GM23338 (cell line): Measurements from ENCODE around the gene ADCYAP1R1. TPM values are rescaled to one million over a fixed set of nuclear protein-coding genes. Genes with fewer than 3 reads are reported as not detected.
A peak's percentile ranks its signal among the peaks of the same experiment; 100 is the strongest.

ENCODE experiments used
- ATAC-seq: fragments of 200-7000 bp; cut with Tn5 transposase; 3 replicates; pipeline ENCODE4 v1.9.1; 2020
- DNase-seq: peaks from one replicate; pipeline ENCODE4 v3.0.0-alpha.2; 2015; ENCODE audit warnings: low spot score
- H2AFZ ChIP-seq: fragments of 200-600 bp; sonication (generic); 2 replicates; pipeline ENCODE4 v1.8.0; 2016; ENCODE audit warnings: antibody characterized with exemption, mild to moderate bottlenecking, moderate library complexity
- H3F3A ChIP-seq: fragments of 200-600 bp; sonication (generic); replicated peaks from 2 replicates; pipeline ENCODE4 v1.8.0; 2017; ENCODE audit warnings: antibody characterized with exemption, mixed run types, low read depth
- H3K27ac ChIP-seq: fragments of 200-600 bp; sonication (generic); 2 replicates; pipeline ENCODE4 v1.6.1; 2016; ENCODE audit warnings: low read depth
- H3K27me3 ChIP-seq: fragments of 200-600 bp; sonication (generic); 2 replicates; pipeline ENCODE4 v1.8.0; 2016; ENCODE audit warnings: mild to moderate bottlenecking, mixed run types, moderate library complexity; ENCODE audit not compliant: insufficient read depth
- H3K36me3 ChIP-seq: fragments of 200-600 bp; sonication (generic); 2 replicates; pipeline ENCODE4 v1.8.0; 2016; ENCODE audit warnings: mild to moderate bottlenecking; ENCODE audit not compliant: insufficient read depth
- H3K4me1 ChIP-seq: fragments of 200-600 bp; sonication (generic); 2 replicates; pipeline ENCODE4 v1.8.0; 2016; ENCODE audit warnings: mild to moderate bottlenecking, moderate library complexity; ENCODE audit not compliant: insufficient read depth
- H3K4me2 ChIP-seq: fragments of 200-600 bp; sonication (generic); 2 replicates; pipeline ENCODE4 v1.7.1; 2017; ENCODE audit warnings: mixed run types
- H3K4me3 ChIP-seq: fragments of 200-600 bp; sonication (generic); 2 replicates; pipeline ENCODE4 v1.6.1; 2016; ENCODE audit warnings: mixed run types
- H3K79me2 ChIP-seq: fragments of 200-600 bp; sonication (generic); replicated peaks from 2 replicates; pipeline ENCODE4 v1.8.0; 2017; ENCODE audit warnings: mild to moderate bottlenecking; ENCODE audit not compliant: insufficient read depth
- H3K9me2 ChIP-seq: fragments of 200-600 bp; sonication (generic); 2 replicates; pipeline ENCODE4 v1.8.0; 2017; ENCODE audit not compliant: insufficient read depth
- H4K20me1 ChIP-seq: fragments of 200-600 bp; sonication (generic); replicated peaks from 2 replicates; pipeline ENCODE4 v1.8.0; 2017; ENCODE audit warnings: mild to moderate bottlenecking; ENCODE audit not compliant: insufficient read depth
- H3K27ac Mint-ChIP-seq: 2 replicates; pipeline ENCODE4 v1.8.0; 2020; ENCODE audit warnings: inconsistent platforms, mild to moderate bottlenecking, moderate library complexity, mixed read lengths
- H3K27me3 Mint-ChIP-seq: 3 replicates; pipeline ENCODE4 v1.8.0; 2022; ENCODE audit warnings: low read depth, mild to moderate bottlenecking, moderate library complexity, mixed read lengths, inconsistent platforms; ENCODE audit not compliant: insufficient read depth, poor library complexity
- H3K36me3 Mint-ChIP-seq: 3 replicates; pipeline ENCODE4 v1.8.0; 2021; ENCODE audit warnings: low read depth, mild to moderate bottlenecking, inconsistent platforms, moderate library complexity, mixed read lengths
- H3K4me1 Mint-ChIP-seq: 3 replicates; pipeline ENCODE4 v1.8.0; 2020; ENCODE audit warnings: mild to moderate bottlenecking, inconsistent platforms, mixed read lengths
- H3K4me3 Mint-ChIP-seq: 3 replicates; pipeline ENCODE4 v1.8.0; 2021; ENCODE audit warnings: moderate library complexity, mild to moderate bottlenecking, inconsistent platforms, mixed read lengths
- H3K9me3 Mint-ChIP-seq: 3 replicates; pipeline ENCODE4 v1.8.0; 2020; ENCODE audit warnings: moderate library complexity, mild to moderate bottlenecking, inconsistent platforms, mixed read lengths
- CTCF ChIP-seq, 2 experiments: fragments of 200-600 bp in 1 of 2; sonication (generic) in 1 of 2; conservative IDR thresholded peaks; 2 replicates each; pipeline versions ENCODE4 v1.5.1 to v1.6.1; 2016 to 2017; ENCODE audit warnings: antibody characterized with exemption in 2 of 2, low read depth in 2 of 2, mild to moderate bottlenecking in 2 of 2, moderate library complexity in 1 of 2
- EZH2 ChIP-seq: fragments of 200-600 bp; sonication (generic); IDR thresholded peaks from one replicate; pipeline ENCODE4 v1.8.0; 2017; ENCODE audit warnings: antibody characterized with exemption, mild to moderate bottlenecking, low read depth; ENCODE audit not compliant: unreplicated experiment
- NANOG ChIP-seq: IDR thresholded peaks from 2 replicates; pipeline ENCODE4 v1.6.1; 2016; ENCODE audit warnings: antibody characterized with exemption, borderline replicate concordance
- POLR2AphosphoS5 ChIP-seq: IDR thresholded peaks from 2 replicates; pipeline ENCODE4 v1.6.1; 2016; ENCODE audit warnings: antibody characterized with exemption, low read depth
- ZNF114 ChIP-seq: fragments of 250-450 bp; sonication (Bioruptor Pico); IDR thresholded peaks from 2 replicates; pipeline ENCODE4 v1.5.0; 2020; ENCODE audit warnings: mild to moderate bottlenecking, moderate library complexity
- ZNF462 ChIP-seq: fragments of 250-450 bp; sonication (Bioruptor Pico); IDR thresholded peaks from 2 replicates; pipeline ENCODE4 v1.5.0; 2020; ENCODE audit warnings: mild to moderate bottlenecking, moderate library complexity
- polyA plus RNA-seq: library from polyadenylated mRNA; unstranded; fragments of >200 nt; fragmentation: Nextera tagmentation; extraction: Ambion mirVana; gene quantifications from 2 replicates; pipeline ENCODE4 v1.2.1, GENCODE V29; 2016
- total RNA-seq: library from RNA; depleted of rRNA; stranded (reverse); fragments of >200 nt; shearing (Covaris generic); gene quantifications from 2 replicates; pipeline ENCODE4 v1.2.3, GENCODE V29; 2014
- TF ChIP-seq, protein P1 (sequence below): IDR thresholded peaks from one replicate; pipeline ENCODE4 v1.6.1; 2018; ENCODE audit warnings: antibody characterized with exemption; ENCODE audit not compliant: unreplicated experiment

ADCYAP1R1 gene
- total and polyA plus RNA-seq, 2 experiments from 2014 or later, result 1.8 to 10.6 TPM

DNA sequence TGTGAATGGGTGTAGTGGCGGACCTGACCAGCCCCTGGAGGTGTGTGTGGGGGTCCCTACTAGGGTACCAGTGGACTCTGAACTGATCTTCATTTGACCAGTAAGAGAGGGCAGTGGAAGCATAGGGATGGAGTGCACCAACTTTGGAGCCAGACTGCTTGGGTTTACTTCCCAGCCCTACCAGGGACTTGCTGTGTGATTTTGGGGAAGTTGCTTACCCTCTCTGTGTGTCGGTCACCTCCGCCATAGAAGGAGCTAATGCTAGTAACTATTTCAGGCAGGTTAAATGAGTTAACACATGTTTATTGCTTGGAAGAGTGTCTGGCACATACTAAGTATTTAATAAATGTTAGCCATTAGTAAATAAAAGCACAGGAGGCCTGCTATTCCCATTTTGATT lies 6.6 kb downstream of the ADCYAP1R1 start (continued):
- TF ChIP-seq ZNF462 (CRISPR knock-in tag) (no peak), ZNF114 (CRISPR knock-in tag) (no peak), POLR2AphosphoS5 (no peak), NANOG (no peak)
- TF ChIP-seq, protein P1, sequence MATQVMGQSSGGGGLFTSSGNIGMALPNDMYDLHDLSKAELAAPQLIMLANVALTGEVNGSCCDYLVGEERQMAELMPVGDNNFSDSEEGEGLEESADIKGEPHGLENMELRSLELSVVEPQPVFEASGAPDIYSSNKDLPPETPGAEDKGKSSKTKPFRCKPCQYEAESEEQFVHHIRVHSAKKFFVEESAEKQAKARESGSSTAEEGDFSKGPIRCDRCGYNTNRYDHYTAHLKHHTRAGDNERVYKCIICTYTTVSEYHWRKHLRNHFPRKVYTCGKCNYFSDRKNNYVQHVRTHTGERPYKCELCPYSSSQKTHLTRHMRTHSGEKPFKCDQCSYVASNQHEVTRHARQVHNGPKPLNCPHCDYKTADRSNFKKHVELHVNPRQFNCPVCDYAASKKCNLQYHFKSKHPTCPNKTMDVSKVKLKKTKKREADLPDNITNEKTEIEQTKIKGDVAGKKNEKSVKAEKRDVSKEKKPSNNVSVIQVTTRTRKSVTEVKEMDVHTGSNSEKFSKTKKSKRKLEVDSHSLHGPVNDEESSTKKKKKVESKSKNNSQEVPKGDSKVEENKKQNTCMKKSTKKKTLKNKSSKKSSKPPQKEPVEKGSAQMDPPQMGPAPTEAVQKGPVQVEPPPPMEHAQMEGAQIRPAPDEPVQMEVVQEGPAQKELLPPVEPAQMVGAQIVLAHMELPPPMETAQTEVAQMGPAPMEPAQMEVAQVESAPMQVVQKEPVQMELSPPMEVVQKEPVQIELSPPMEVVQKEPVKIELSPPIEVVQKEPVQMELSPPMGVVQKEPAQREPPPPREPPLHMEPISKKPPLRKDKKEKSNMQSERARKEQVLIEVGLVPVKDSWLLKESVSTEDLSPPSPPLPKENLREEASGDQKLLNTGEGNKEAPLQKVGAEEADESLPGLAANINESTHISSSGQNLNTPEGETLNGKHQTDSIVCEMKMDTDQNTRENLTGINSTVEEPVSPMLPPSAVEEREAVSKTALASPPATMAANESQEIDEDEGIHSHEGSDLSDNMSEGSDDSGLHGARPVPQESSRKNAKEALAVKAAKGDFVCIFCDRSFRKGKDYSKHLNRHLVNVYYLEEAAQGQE, result no peak

- no peak overlapping the region for H3K4me3 ChIP-seq
- no peak for TF ChIP-seq ZNF114 (CRISPR knock-in tag)
- TF ChIP-seq, protein P1, result no peak
- TF ChIP-seq EZH2, result no peak
- peak; percentile 57 to 82 for TF ChIP-seq CTCF (conservative IDR thresholded peaks at IDR 0.05; ENCODE audit: low read depth in 2 of 2)
- no peak for TF ChIP-seq POLR2AphosphoS5
- H3K36me3 ChIP-seq, result no peaks in the 10 kb centered on the region
- no peaks in the 10 kb centered on the region for H3K79me2 ChIP-seq
- no peaks in the 10 kb centered on the region for H3K27me3 ChIP-seq
- Mint-ChIP-seq H3K9me3 (no peaks in the 10 kb centered on the region), H3K36me3 (no peaks in the 10 kb centered on the region), H3K4me3 (no peak overlapping the region), H3K4me1 (peaks cover 26% of the 10 kb centered on the region), H3K27me3 (peaks cover 17% of the 10 kb centered on the region), H3K27ac (no peak overlapping the region)
- H3K4me2 ChIP-seq, result no peak overlapping the region
- H2AFZ ChIP-seq, result no peak overlapping the region
- no peaks in the 10 kb centered on the region for H3K9me2 ChIP-seq
- DNase-seq (peak; percentile 85), ATAC-seq (peak; percentile 85)
- no peaks in the 10 kb centered on the region; the same call in 1 of the 2 replicates for H3K4me1 ChIP-seq
- no peaks in the 10 kb centered on the region for H3F3A ChIP-seq
- H3K27ac ChIP-seq, result no peak overlapping the region
- H4K20me1 ChIP-seq, result 0 out of 2 replicates have a peak, but pooled peaks cover 3% of the 10 kb centered on the region
These were observed 7.4 kb downstream of the ADCYAP1R1 start for GRCh38 chr7:31059551-31059950.
